ENCODE measurements around the gene SNED1.

DNA sequence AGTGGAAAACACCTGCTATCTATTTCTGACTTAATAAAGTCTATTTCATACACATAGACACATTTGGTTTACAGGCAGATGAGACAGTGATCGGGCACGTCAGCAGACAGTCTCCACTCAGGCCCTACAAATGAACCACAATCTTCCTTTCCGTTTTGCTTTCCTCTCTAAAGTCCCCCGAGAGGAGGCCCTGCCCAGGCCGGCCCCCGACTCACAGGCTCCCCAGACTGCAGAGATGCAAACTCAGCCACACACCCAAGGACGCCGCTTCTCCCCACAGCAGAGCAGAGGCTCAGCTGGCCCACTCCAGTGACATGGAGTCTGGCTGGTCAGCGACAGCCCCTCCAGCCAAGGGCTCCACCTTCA, 113.0 kb downstream of the SNED1 start:
- TF ChIP-seq, protein P1, sequence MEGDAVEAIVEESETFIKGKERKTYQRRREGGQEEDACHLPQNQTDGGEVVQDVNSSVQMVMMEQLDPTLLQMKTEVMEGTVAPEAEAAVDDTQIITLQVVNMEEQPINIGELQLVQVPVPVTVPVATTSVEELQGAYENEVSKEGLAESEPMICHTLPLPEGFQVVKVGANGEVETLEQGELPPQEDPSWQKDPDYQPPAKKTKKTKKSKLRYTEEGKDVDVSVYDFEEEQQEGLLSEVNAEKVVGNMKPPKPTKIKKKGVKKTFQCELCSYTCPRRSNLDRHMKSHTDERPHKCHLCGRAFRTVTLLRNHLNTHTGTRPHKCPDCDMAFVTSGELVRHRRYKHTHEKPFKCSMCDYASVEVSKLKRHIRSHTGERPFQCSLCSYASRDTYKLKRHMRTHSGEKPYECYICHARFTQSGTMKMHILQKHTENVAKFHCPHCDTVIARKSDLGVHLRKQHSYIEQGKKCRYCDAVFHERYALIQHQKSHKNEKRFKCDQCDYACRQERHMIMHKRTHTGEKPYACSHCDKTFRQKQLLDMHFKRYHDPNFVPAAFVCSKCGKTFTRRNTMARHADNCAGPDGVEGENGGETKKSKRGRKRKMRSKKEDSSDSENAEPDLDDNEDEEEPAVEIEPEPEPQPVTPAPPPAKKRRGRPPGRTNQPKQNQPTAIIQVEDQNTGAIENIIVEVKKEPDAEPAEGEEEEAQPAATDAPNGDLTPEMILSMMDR (IDR thresholded peaks at IDR 0.05) = no peak
- TF ChIP-seq POLR2A (IDR thresholded peaks at IDR 0.05) = no peak

Data from lower leg skin (tissue), 3 donors.